HPDE6-E6E7 (cell line): ENCODE data around the gene CNOT2.

ENCODE experiments used
- DNase-seq: peaks from one replicate; pipeline ENCODE4 v3.0.0; 2011; ENCODE audit warnings: missing footprints; ENCODE audit errors: extremely low spot score

Gene CNOT2

GRCh38 chr12:70242695-70243509 is at the start of gene CNOT2:
CNOT2 (plus strand) TSS chr12:70243433; CDS start chr12:70278227, 34,794 bp downstream.
- peak; percentile 59 for DNase-seq

- DNase-seq = no peak
Measured at GRCh38 chr12:70194076-70194475, 49.2 kb upstream of the CNOT2 start.

GRCh38 chr12:70196811-70197281 is 46.4 kb upstream of the CNOT2 start:
- DNase-seq = no peak

GRCh38 chr12:70197345-70197744 is 45.9 kb upstream of the CNOT2 start:
- DNase-seq = no peak

GRCh38 chr12:70213707-70214106 is 29.5 kb upstream of the CNOT2 start:
- no peak for DNase-seq

- DNase-seq = no peak
Measured at GRCh38 chr12:70214972-70215617, 28.1 kb upstream of the CNOT2 start.

- no peak for DNase-seq
Measured at GRCh38 chr12:70217416-70217815, 25.8 kb upstream of the CNOT2 start.

GRCh38 chr12:70221626-70222025 is 21.6 kb upstream of the CNOT2 start:
- no peak for DNase-seq

GRCh38 chr12:70227911-70228310 is 15.3 kb upstream of the CNOT2 start:
- DNase-seq = no peak

GRCh38 chr12:70230934-70231606 is 12.2 kb upstream of the CNOT2 start:
- no peak for DNase-seq

- DNase-seq = no peak
Measured at GRCh38 chr12:70236990-70237389, 6.2 kb upstream of the CNOT2 start.

- no peak for DNase-seq
Measured at GRCh38 chr12:70240673-70241072, 2.6 kb upstream of the CNOT2 start.

GRCh38 chr12:70241845-70242244 is 1.4 kb upstream of the CNOT2 start:
- no peak for DNase-seq

- peak; percentile 52 for DNase-seq
Measured at GRCh38 chr12:70243510-70244371, 508 bp downstream of the CNOT2 start.

GRCh38 chr12:70244409-70244808 is 1.2 kb downstream of the CNOT2 start:
- DNase-seq = no peak

- DNase-seq = no peak
Measured at GRCh38 chr12:70245458-70245857, 2.2 kb downstream of the CNOT2 start.

- no peak for DNase-seq
Measured at GRCh38 chr12:70246580-70246979, 3.3 kb downstream of the CNOT2 start.

- no peak for DNase-seq
Measured at GRCh38 chr12:70247653-70248199, 4.5 kb downstream of the CNOT2 start.

- DNase-seq = no peak
Measured at GRCh38 chr12:70248876-70249275, 5.6 kb downstream of the CNOT2 start.

- no peak for DNase-seq
Measured at GRCh38 chr12:70249903-70250302, 6.7 kb downstream of the CNOT2 start.

- DNase-seq = no peak
Measured at GRCh38 chr12:70251226-70251625, 8.0 kb downstream of the CNOT2 start.
